T follicular helper cell (primary cell): ENCODE data around the gene FADS2.

Experiments used
- DNase-seq: peaks from one replicate; pipeline ENCODE4 v3.0.0-alpha.2; 2020; ENCODE audit warnings: low read depth

FADS2 gene

DNA sequence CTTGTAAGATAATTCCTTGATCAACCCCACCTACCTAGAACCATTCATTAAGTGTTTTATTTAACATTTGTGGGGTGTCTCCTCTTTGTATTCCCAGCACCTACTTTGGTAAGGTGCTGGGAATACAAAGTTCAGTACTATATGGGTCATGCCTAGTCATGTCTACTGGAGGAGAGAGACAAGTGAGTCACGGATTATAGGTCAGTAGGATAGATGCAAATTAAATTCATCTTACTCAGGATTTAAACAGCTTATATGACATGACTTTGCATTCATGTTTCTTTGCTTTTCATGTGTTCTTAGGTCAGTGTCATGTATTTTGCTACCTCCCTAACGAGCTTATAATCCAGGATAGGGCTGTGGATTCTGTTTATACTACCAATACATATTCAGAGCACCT lies 7.9 kb upstream of the FADS2 start:
- no peak for DNase-seq

DNA sequence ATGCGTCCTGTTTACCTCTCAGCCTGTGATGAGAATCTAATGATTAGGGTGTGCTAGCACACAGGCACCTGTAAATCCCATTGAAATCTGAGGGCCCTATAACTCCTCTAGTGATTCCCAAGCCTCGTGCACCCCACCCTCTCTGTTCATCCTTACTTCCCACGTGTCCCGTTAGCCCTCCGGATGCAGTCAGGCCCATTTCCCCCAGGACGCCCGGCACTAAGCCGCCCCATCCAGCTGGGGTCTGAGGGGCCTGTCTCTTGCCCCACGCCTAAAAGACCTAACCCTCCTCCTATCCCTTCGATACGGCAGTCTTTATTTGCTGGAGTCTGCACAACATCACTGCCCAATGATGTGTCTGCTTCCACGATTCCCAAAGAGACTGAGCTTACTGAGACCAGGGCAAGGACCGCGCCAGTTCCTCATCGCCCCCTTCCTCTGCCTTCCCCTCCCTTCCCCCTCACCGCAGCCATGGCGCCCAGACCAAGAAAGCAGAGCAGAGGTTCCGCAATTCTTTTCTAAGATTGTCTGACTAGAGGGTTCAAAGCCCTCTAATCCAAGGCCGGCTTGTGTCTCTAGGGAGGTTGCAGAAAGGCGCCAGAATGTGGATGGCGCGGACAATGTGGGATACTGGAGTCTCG lies 1.1 kb upstream of the FADS2 start:
- no peak for DNase-seq

DNA sequence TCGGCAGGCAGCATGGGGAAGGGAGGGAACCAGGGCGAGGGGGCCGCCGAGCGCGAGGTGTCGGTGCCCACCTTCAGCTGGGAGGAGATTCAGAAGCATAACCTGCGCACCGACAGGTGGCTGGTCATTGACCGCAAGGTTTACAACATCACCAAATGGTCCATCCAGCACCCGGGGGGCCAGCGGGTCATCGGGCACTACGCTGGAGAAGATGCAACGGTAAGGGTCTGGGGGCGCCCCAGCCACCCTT lies 204 bp downstream of the FADS2 start:
- DNase-seq: no peak

DNA sequence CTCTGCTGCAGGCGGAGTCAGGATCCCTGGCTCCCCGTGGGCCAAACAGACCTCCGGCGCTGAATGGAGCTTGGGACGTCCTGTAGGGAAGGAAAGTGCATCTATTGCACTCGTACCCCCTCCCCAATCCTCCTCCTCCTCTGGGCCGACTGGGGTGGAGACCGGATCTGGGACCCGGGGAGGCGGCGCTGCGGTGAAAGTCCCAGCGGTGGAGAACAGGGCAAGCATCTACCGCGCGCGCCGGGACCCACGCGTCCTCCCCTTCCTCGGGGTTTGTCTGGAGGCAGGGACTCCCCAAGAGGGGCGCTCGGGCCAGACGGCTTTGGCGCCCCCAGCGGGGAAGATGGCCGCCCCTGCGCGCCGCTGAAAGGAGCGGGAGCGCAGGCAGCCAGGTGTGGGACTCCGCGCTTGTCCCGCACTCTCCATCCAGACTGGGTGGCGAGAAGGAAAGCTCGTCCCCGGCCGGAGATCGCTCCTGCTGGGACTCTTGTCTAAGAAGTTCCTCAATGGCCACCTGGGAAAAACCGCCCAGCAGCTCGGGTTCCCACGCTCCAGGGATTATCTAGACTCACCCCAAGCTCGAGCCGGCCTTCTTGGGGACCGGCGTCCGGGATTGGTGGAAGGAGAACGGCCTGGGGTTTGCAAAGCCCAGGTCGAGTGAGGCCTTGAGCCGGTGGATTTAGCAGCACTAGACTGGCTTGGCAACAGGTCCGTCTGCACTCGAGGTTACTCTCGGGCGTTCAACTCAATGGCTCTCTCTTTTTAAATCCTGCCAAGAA lies 718 bp downstream of the FADS2 start:
- peak; percentile 25 for DNase-seq

DNA sequence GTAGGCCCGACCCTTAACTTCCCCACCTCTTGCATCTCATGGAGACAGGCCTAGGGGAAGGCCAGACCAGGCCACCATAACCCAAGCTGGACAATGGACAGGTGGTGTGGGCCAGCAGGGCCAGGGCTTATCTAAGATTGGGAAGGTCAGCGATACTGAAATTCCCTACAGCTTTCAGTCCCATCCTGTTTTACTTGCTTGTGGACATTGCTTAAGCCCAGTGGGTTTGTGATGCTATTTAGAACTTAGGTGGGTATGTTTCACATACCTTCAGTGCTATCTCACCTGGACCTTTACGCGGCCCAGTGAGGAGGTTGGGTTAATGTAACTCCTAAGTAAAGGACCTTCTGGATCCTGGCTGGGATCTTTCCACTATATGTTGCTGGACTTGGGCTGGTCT lies 1.7 kb downstream of the FADS2 start:
- no peak for DNase-seq

DNA sequence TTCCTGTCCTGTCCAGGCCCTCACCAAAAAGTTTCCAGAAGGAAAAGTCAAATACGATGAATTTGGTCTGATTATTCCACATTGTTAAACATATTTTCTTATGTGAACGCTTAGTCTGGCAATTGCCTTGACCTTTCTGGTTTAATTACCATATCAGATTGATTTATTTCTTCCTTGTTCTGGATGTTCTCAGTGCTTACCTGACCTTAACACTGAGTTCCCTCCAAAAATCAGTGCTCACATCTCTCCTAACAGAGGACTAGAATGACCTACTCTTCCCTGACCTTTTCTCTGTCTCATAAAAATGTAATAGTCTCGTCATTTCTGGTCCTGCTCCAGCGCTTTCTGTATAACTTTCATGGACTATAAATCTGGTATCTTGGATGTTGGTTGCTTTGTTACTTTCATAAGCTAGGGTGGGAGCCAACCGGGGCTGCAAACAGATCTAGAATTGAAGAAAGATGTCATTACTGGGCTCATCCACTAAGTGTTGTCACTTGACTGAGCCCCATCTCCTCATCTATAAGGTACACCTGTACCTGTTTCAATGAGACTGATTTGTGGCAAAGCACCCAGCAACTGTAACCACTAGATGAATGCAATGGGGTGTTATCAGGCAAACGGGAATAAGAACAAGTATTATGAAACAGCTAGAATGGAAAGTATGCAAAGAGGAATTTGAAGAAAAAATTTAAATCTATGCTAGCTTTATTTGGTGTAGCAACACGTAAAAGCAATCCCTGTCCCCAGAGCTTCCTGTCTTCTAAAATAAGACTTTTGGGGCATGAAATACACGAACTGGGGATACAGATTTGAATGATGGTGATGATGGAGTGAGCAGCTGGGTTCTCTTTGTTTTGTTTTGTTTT lies 2.4 kb downstream of the FADS2 start:
- no peak for DNase-seq

DNA sequence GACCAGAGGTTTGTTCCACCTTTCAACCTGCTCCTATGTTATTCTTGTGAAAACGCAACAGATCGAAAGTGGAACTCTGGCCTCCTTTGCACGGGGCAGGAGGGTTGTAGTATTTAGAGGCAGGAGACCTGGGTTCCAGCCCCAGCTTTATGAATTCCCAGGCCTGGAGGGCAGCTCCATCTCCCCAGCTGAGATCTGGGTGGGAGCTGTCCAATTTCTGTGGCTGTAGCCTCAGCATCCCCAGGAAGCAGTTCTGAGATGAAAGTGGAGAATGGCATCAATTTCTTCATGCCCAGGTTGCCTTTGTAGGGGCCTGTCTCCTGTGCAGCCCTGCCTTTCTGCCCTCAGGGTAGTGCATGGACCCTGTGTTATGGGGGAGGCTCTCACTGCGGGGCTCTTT lies 4.1 kb downstream of the FADS2 start:
- DNase-seq: no peak

DNA sequence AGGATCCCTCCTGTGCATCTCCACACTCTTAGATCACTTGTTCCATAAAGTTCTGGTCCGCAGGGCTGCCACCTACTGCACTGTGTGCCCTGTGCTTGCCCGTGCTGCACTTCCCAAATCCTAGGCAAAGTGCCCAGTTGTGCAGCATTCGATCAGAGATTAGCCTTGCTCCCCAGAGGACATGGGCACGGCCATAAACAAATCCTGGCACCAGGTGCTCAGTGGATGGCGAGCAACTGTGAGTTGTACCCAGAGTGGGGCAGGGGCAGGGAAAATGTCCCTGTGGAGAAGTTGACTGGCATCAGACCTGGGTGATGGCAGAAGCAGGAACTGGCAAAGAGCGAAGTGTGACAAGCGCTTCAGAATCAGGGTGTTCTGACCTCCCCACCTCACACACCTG lies 4.7 kb downstream of the FADS2 start:
- no peak for DNase-seq

DNA sequence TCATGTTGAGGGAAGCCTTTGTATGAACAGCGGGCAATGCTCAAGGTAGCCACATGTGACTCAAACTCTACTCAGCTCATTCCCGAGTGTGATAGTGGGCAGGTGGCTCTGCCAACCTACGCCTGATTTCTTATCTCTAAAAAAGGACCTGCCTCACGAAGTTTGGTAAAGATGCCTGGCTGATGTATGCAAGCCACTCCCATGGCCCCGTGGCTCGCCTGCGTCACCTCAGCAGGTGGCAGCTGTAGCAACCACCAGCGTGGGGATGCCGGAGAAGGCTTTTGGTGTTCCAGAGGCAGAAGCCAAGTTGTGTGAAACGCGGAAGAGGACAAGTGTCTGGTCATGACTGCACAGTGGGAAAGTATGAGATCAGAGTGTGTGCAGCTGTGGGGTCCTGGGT lies 5.4 kb downstream of the FADS2 start:
- peak; percentile 58 for DNase-seq

DNA sequence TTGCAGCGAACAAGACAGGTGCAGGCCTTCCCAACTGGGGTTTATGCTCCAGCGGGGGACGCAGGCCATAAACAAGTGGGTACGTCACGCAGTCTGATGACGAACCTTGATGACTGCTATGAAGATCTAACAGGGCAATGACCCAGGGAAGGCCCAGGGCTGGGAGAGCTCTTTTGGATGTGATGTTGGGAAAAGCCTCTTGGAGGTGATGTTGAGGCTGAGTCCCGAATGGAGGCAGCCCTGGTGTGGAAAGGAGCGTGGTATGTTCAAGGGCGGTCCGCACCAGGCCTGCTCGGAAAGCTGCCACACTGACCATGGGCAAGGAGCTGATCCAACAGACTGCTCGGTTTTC lies 5.8 kb downstream of the FADS2 start:
- DNase-seq: no peak

DNA sequence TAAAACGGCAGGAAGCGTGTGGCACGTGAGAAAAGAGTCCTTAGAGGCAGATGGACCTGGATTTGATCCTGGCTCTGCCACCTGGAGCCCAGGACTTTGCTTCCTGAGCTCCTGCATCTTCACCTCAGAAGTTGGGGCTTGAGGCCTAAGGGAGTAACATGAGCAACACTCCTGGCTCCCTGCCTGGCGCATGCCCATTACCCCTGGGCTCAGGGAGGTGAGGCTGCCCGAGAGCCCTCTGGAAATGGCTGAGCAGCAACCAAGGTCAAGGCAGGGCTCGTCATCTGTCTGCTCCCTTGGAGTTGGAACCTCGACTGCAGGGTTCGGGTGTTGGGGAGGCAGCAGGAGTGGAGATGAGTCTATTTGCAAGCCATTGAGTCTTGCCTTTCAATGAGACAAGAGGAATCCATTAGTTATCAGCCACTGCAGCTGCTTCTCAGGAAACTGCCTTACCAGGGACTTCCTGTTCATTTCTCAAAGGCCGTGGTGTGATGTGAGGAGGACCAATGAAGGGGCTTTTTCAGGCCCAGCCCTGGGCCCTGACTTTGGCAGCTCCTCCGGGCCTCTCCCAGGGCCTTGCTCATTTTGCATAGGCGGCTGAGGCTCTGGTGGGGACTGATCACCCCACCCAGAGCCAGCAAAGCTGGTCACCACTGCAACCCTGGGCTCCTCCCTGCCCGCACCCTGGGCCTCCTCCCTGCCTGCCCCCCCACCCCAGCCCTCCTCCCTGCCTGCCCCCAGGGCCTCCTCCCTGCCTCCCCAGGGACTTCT lies 6.4 kb downstream of the FADS2 start:
- peak; percentile 41 for DNase-seq

DNA sequence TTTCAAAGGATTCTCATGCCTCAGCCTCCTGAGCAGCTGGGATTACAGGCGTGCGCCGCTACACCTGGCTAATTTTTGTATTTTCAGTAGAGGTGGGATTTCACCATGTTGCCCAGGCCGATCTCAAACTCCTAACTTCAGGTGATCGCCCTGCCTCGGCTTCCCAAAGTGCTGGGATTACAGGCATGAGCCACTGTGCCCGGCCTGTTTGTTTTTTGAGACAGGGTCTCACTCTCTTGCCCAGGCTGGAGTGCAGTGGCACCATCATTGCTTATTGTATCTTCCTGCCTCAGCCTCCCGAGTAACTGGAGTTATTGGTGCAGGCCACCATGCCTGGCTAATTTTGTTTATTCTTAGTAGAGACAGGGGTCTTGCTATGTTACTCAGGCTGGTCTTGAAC lies 8.1 kb downstream of the FADS2 start:
- no peak for DNase-seq

DNA sequence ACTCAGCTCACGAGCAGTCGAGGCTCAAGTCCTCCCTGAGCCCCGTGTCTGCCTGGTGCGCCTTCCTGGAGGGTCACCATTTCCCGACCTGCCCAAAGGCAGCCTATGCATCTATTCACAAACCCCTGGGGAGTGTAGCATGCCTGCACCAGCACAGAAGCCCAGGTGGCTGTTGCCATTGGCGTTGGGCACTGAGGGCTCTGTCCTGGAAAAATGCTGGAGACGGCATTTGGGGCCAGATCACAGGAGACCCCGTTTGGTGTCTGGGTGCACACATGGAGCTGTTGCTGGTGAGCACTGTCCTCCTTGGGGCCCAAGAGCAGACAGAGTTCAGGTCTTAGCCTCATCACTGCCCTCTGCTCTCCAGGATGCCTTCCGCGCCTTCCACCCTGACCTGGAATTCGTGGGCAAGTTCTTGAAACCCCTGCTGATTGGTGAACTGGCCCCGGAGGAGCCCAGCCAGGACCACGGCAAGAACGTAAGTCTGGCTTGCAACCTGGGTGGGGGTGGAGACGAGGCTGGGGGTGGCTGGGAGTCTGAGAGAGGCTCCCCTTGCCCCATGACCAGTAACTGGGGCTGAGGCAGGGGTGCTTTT lies 9.4 kb downstream of the FADS2 start:
- DNase-seq: no peak

DNA sequence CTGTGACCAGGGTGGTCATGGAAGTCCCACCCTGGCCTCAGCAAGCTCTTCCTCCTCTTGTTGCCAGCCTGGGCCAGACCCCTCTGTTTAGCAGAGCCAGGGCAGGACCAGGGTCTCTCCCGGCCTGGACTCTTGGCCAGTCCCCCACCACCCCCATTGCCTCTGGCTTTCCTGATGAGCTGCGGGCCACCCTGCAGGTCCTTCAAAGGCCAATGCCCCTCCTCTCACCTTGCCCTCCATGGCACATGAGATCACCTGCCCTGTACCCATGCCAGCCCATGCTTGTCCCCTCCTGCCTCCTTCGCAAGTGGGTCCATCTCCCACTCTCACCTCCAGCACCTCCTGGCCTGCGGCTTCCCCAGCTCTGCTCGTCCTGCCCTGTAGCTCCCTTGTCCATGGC lies 10.4 kb downstream of the FADS2 start:
- DNase-seq: no peak

DNA sequence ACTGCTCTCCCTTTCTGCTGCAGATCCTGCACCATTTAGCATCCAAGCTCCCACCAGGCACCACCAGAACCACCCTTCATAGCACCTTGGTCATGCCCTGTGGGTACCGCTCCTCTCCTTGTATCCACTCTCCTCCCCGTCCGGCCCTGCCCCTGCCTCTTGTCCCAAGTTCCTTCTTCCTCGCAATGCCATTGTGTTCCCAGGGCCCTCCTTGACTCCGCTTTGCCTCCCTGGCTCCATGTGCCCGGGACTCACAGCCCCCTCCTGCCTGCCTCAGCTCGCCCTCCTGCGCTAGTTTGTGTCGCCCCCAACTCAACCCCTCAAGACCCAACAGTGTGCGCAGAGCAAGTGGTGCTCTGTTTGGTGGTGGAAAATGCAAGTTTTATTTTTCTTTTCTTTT lies 10.8 kb downstream of the FADS2 start:
- no peak for DNase-seq

DNA sequence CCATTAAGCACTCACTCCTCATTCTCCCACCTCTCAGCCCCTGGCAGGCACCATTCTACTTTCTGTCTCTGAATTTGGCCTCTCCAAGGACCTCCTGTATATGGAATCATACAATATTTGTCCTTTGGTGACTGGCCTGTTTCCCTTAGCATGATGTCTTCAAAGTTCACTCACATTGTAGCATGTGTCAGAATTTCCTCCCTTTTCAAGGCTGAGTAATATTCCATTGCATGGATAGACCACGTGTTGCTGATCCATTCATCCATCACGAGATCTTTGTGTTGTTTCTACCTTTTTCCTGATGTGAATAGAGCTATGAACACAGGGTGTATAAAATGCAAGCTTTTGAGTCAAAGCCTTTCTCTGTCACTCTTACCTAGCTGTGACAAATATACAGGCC lies 11.6 kb downstream of the FADS2 start:
- DNase-seq: no peak

DNA sequence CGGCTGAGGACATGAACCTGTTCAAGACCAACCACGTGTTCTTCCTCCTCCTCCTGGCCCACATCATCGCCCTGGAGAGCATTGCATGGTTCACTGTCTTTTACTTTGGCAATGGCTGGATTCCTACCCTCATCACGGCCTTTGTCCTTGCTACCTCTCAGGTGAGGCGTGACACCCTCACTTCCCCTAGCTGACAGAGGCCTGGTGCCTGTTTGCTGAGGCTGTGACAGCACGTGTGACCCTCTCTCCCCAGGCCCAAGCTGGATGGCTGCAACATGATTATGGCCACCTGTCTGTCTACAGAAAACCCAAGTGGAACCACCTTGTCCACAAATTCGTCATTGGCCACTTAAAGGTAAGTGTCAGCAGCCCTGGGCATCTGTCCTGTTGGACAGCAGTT lies 12.3 kb downstream of the FADS2 start:
- no peak for DNase-seq

DNA sequence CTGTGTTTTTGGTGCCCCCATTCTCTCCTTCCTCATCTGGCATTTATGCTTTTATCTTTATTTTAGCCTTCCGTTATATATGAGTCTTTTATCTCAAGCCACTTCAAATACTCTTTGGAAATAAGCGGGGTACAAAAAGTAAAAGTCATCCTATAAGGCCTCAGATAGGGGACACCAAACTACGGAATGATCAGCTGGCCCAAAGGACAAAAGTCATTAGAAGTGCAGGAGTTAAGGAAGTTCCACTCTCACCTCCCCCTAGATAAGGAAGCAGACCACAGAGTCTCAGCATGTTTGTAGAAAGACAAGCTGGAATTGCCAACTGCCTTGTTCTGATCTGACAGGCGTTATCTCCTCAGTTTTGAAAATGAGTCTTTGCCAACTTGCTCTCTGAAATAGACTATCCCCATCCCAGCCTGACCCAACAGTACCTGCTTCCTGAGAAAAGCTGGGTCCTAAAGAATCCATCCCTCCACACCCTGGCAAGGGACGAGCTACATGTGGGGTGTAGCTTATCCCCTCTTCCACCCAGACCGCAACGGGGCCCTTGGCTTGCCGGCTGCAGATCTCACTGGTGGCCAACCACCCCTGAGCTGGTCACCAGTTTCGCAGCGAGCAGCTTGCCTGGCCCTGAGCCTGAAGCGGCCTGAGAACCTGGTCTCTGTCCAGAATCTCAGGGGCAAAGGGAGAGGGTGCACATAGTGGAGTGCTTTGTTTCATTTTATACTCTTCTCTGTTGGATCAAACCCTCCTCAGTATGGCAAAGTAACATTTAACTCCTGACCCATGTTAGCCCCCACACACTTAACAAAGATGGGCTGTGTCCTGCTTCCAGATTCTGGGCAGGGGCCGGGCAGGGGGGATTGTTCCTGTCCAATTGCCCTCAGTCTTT lies 13.8 kb downstream of the FADS2 start:
- no peak for DNase-seq

DNA sequence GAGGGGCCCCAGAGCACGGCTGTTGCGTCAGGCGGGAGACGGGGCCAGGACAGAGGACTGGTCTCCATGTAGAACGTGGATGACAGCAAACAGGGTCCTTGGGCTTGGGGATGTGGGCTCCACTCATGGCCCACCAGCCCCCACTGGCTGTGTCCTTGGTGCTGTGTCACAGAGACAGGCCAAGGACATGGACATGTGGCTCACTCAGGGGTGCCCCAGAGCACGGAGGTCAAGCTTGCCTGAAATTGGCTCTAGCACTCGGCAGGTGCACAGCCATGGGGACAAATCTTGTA lies 14.4 kb downstream of the FADS2 start:
- no peak for DNase-seq

DNA sequence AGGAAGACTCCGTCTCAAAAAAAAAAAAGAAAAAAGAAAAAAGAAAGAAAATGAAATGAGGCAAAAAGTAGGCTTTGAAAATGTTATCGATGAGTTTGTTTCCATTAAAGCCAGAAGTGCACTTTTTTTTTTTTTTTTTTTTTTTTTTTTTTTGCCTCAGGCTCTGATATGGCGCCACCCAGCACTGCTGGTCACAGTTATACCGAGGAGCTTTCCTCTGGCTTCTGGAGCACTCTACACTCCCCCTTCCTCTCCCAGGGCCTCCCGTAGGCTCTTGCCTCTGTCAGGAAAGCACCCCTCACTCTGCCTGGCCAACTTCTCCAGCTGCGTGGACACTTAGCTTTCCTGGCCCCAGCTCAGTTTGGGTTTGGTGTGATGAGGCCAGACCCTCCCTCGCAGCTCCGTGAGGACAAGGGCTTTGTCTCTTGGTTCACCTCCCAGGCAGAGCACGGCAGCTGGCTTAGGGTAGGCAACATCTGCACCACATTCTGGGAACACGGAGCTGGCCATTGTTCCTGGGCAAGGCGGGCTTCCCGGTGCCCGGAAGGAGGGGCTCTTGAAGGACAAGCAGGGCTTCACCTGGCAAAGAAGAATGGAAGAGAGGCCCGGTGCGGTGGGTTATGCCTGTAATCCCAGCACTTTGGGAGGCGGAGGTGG lies 16.9 kb downstream of the FADS2 start:
- DNase-seq: no peak
